B cell (primary cell): ENCODE measurements around the gene RGL1. TPM values are rescaled to one million over a fixed set of nuclear protein-coding genes. Genes with fewer than 3 reads are reported as not detected.

Experiments used
- ATAC-seq: fragments of 200-7000 bp; cut with Tn5 transposase; one replicate; pipeline ENCODE4 v1.10.0; 2021; ENCODE audit warnings: low read depth, mild to moderate bottlenecking, moderate number of reproducible peaks, moderate library complexity
- CTCF ChIA-PET: fragments of 350-600 bp; sonication (Branson Sonifier 250); formaldehyde crosslinking; loops from one replicate; lab custom pipeline; 2021; ENCODE audit warnings: antibody characterized with exemption, inconsistent platforms; lab: Charles Lee
- POLR2A ChIA-PET: fragments of 350-600 bp; sonication (Branson Sonifier 250); formaldehyde crosslinking; loops from one replicate; lab custom pipeline; 2021; ENCODE audit warnings: antibody characterized with exemption; lab: Charles Lee
- DNase-seq: peaks from one replicate; pipeline ENCODE4 v3.0.0; 2013
- H2AFZ ChIP-seq: 2 replicates; pipeline ENCODE4 v1.6.1; 2012; ENCODE audit warnings: mild to moderate bottlenecking, low read depth, low read length; ENCODE audit not compliant: insufficient read depth, poor library complexity, severe bottlenecking
- H3K27ac ChIP-seq, 2 donors: 1 replicate in 1 of 2; 2 replicates in 1 of 2; pipeline ENCODE4 v1.5.1; 2012 to 2013; ENCODE audit warnings: low read length in 2 of 2, mild to moderate bottlenecking in 2 of 2, moderate library complexity in 1 of 2
- H3K27me3 ChIP-seq, 4 experiments: fragments of 200-600 bp in 1 of 4; sonication (generic) in 1 of 4; replicated peaks in 1 of 4; 1 replicate in 2 of 4; 2 replicates in 2 of 4; pipeline versions ENCODE4 v1.6.1 to v1.7.0; 2013 to 2016; ENCODE audit warnings: low read length in 3 of 4, mild to moderate bottlenecking in 2 of 4, mixed read lengths in 1 of 4, moderate library complexity in 1 of 4; ENCODE audit not compliant: insufficient read depth in 4 of 4, control insufficient read depth in 3 of 4; ENCODE audit errors: control extremely low read depth in 1 of 4
- H3K36me3 ChIP-seq, 2 experiments: replicated peaks in 1 of 2; 1 replicate in 1 of 2; 2 replicates in 1 of 2; pipeline versions ENCODE4 v1.6.1 to v1.7.1; 2013; ENCODE audit warnings: low read length in 1 of 2; ENCODE audit not compliant: insufficient read depth in 2 of 2, control insufficient read depth in 1 of 2; ENCODE audit errors: control extremely low read depth in 1 of 2, extremely low read depth in 1 of 2
- H3K4me1 ChIP-seq, 2 donors: fragments of 200-600 bp in 1 of 2; sonication (generic) in 1 of 2; 1 replicate in 1 of 2; 2 replicates in 1 of 2; pipeline versions ENCODE4 v1.5.1 to v1.6.1; 2013 to 2017; ENCODE audit warnings: low read length in 2 of 2; ENCODE audit not compliant: control insufficient read depth in 2 of 2, insufficient read depth in 2 of 2
- H3K4me2 ChIP-seq: replicated peaks from 2 replicates; pipeline ENCODE3; 2012; ENCODE audit warnings: mild to moderate bottlenecking, low read depth, low read length; ENCODE audit not compliant: poor library complexity, severe bottlenecking
- H3K4me3 ChIP-seq, 5 experiments: fragments of 200-600 bp in 1 of 5; sonication (generic) in 1 of 5; 1 replicate in 3 of 5; 2 replicates in 2 of 5; pipeline versions ENCODE4 v1.5.1 to v1.7.0; 2011 to 2016; ENCODE audit warnings: low read length in 4 of 5, mild to moderate bottlenecking in 4 of 5, low read depth in 2 of 5, control low read depth in 1 of 5, moderate library complexity in 1 of 5; ENCODE audit not compliant: insufficient read depth in 1 of 5; ENCODE audit errors: control extremely low read depth in 1 of 5, extremely low read depth in 1 of 5
- H3K79me2 ChIP-seq: fragments of 200-600 bp; sonication (generic); one replicate; pipeline ENCODE4 v1.6.0; 2016; ENCODE audit warnings: low read length; ENCODE audit not compliant: control insufficient read depth, insufficient read depth
- H3K9ac ChIP-seq: fragments of 200-600 bp; sonication (generic); 2 replicates; pipeline ENCODE4 v1.6.1; 2017; ENCODE audit warnings: mild to moderate bottlenecking, low read length, moderate library complexity
- H3K9me3 ChIP-seq, 3 donors: one replicate each; pipeline versions ENCODE4 v1.6.1 to v1.7.1; 2013; ENCODE audit warnings: low read length in 2 of 3; ENCODE audit not compliant: control insufficient read depth in 2 of 3, insufficient read depth in 1 of 3; ENCODE audit errors: control extremely low read depth in 1 of 3
- H4K20me1 ChIP-seq: 2 replicates; pipeline ENCODE4 v1.6.0; 2012; ENCODE audit warnings: mild to moderate bottlenecking, low read length; ENCODE audit not compliant: insufficient read depth, control insufficient read depth, poor library complexity, severe bottlenecking
- H3K27ac Mint-ChIP-seq: one replicate; pipeline ENCODE4 v1.8.0; 2021; ENCODE audit warnings: mixed read lengths
- H3K27me3 Mint-ChIP-seq: one replicate; pipeline ENCODE4 v1.8.0; 2021; ENCODE audit warnings: mixed read lengths
- H3K4me1 Mint-ChIP-seq: one replicate; pipeline ENCODE4 v1.8.0; 2021; ENCODE audit warnings: mixed read lengths
- H3K4me3 Mint-ChIP-seq: one replicate; pipeline ENCODE4 v1.8.0; 2021; ENCODE audit warnings: mixed read lengths
- H3K9me3 Mint-ChIP-seq: one replicate; pipeline ENCODE4 v1.8.0; 2022; ENCODE audit warnings: mixed read lengths; ENCODE audit not compliant: insufficient read depth
- EZH2 ChIP-seq: IDR thresholded peaks from 2 replicates; pipeline ENCODE4 v1.6.1; 2012; ENCODE audit warnings: borderline replicate concordance, low read depth, mild to moderate bottlenecking, moderate library complexity, low read length; ENCODE audit not compliant: insufficient read depth, poor library complexity, severe bottlenecking
- WGBS: methylation state at CpG from one replicate; pipeline ENCODE4 v1.1.5; 2013; ENCODE audit warnings: missing lambda C conversion rate; ENCODE audit not compliant: insufficient coverage; 5-methylcytosine and 5-hydroxymethylcytosine counted together
- intact Hi-C: fragments of 100-400 bp; cut with micrococcal nuclease; formaldehyde crosslinking; loops from one replicate; pipeline ENCODE4 v1.10.0; 2022
- polyA plus RNA-seq: library from polyadenylated mRNA; depleted of rRNA; stranded (reverse); fragments of >200 nt; gene quantifications from 2 replicates; pipeline ENCODE4 v1.2.3, GENCODE V29; 2012
- total RNA-seq, 2 donors: library from RNA; stranded (reverse); fragments of 120-200 nt in 1 of 2; gene quantifications; 1 replicate in 1 of 2; 2 replicates in 1 of 2; pipeline versions ENCODE4 v1.2.3 to v1.2.4, GENCODE V29; 2013 to 2022
- TF ChIP-seq, protein P1 (sequence below): fragments of 200-600 bp; IDR thresholded peaks from one replicate; pipeline ENCODE4 v1.8.0; 2022; ENCODE audit warnings: antibody characterized with exemption, mild to moderate bottlenecking

RGL1 gene
- total and polyA plus RNA-seq, 2 donors (not counting 1 experiment from before 2014, with no cell fraction given) = 0.09 to 1.1 TPM

DNA sequence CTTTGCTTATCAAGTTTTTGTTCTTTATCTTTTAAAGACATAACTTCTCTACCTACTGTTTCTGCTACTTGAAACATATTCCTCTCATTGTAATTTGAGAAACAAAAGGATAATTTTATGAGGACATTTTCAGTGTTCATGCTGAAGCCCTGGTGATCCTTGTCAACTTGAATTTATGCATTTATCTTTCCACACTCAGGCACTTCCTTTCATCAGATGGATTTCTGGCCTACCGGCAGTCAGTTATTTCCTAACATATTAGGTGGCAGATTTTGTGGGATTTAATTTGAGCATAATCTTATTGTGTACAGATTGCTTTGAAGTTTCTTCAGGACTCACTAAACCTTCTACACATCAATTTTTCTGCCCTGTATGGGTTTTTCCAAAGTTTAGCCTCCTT is 75.0 kb downstream of the RGL1 start:
- ChIA-PET CTCF (no interaction called here), POLR2A (no interaction called here)
- H3K4me2 ChIP-seq = no peak overlapping the region
- TF ChIP-seq, protein P1, sequence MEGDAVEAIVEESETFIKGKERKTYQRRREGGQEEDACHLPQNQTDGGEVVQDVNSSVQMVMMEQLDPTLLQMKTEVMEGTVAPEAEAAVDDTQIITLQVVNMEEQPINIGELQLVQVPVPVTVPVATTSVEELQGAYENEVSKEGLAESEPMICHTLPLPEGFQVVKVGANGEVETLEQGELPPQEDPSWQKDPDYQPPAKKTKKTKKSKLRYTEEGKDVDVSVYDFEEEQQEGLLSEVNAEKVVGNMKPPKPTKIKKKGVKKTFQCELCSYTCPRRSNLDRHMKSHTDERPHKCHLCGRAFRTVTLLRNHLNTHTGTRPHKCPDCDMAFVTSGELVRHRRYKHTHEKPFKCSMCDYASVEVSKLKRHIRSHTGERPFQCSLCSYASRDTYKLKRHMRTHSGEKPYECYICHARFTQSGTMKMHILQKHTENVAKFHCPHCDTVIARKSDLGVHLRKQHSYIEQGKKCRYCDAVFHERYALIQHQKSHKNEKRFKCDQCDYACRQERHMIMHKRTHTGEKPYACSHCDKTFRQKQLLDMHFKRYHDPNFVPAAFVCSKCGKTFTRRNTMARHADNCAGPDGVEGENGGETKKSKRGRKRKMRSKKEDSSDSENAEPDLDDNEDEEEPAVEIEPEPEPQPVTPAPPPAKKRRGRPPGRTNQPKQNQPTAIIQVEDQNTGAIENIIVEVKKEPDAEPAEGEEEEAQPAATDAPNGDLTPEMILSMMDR = no peak
- no peak for TF ChIP-seq EZH2
- Mint-ChIP-seq H3K27ac (no peak overlapping the region), H3K4me1 (no peaks in the 10 kb centered on the region), H3K27me3 (peaks cover 8% of the 10 kb centered on the region), H3K4me3 (no peak overlapping the region), H3K9me3 (no peaks in the 10 kb centered on the region)
- intact Hi-C loops = no loop called here
- H3K27me3 ChIP-seq = no peaks in the 10 kb centered on the region
- ATAC-seq (no peak), DNase-seq (no peak)
- H3K9me3 ChIP-seq = no peaks in the 10 kb centered on the region
- H3K9ac ChIP-seq = no peak overlapping the region
- no peak overlapping the region for H3K4me3 ChIP-seq
- H3K27ac ChIP-seq = no peak overlapping the region
- H3K36me3 ChIP-seq = no peaks in the 10 kb centered on the region
- no peak overlapping the region for H2AFZ ChIP-seq
- H4K20me1 ChIP-seq = no peaks in the 10 kb centered on the region
- H3K79me2 ChIP-seq = no peaks in the 10 kb centered on the region
- WGBS = no CpG with 5 or more reads among the region's 1 CpG
- H3K4me1 ChIP-seq = no peaks in the 10 kb centered on the region

DNA sequence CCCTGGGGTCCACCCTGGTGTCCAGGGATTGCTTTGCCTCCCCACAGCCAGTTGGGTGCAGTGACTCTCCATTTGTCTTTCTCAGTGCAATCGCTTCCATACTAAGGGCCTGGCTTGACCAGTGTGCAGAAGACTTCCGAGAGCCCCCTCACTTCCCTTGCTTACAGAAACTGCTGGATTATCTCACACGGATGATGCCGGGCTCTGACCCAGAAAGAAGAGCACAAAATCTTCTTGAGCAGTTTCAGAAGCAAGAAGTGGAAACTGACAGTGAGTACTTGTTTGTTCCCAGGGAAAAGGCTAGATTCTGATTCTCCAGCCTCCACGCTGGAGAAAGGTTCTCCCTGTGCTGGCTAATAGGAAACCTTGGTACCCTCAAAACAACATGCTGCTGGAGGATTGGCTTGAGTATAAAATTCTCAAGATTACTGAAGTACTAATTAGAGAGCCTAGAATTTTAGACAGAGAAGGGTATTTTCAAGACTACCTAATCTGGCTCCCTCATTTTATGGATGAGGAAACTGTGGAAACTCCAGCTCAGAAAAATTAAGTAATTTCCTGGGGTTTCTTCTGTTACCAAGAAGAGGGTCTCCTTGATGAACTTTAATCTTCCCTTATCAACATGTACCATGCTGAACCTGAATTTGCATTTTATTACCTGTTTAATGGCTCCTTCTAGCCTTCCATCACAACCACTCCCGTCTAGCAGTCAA is 75.8 kb downstream of the RGL1 start:
- TF ChIP-seq, protein P1 = no peak
- TF ChIP-seq EZH2 = no peak
- no peaks in the 10 kb centered on the region for H3K79me2 ChIP-seq
- DNase-seq (no peak), ATAC-seq (no peak)
- H3K4me1 ChIP-seq = no peaks in the 10 kb centered on the region
- whole genome bisulfite sequencing = 98% methylated on average over 5 of the region's 6 CpGs
- no peaks in the 10 kb centered on the region for H3K4me1 Mint-ChIP-seq
- no peaks in the 10 kb centered on the region for H3K9me3 Mint-ChIP-seq
- H3K27ac Mint-ChIP-seq = no peak overlapping the region
- intact Hi-C loops = no loop called here
- H3K9ac ChIP-seq = no peak overlapping the region
- no peaks in the 10 kb centered on the region for H3K36me3 ChIP-seq
- no peak overlapping the region for H3K4me3 ChIP-seq
- peaks cover 10% of the 10 kb centered on the region for H3K27me3 Mint-ChIP-seq
- no peak overlapping the region for H3K4me2 ChIP-seq
- ChIA-PET CTCF (interaction anchor here (2.3 kb wide), 1 partner anchor 35 kb away, joined by 8 read pairs; no protein-coding TSS in a partner anchor), POLR2A (no interaction called here)
- no peaks in the 10 kb centered on the region for H3K27me3 ChIP-seq
- no peak overlapping the region for H3K4me3 Mint-ChIP-seq
- H3K9me3 ChIP-seq = no peaks in the 10 kb centered on the region
- H4K20me1 ChIP-seq = no peaks in the 10 kb centered on the region
- H2AFZ ChIP-seq = no peak overlapping the region
- no peak overlapping the region for H3K27ac ChIP-seq
